Activated CD8-positive, alpha-beta memory T cell treated with anti-CD3 and anti-CD28 coated beads for 24 hours (primary cell): ENCODE results near the gene OBSCN.

Source experiments
- DNase-seq: peaks from one replicate; pipeline ENCODE4 v3.0.0-alpha.2; 2020

OBSCN gene

GRCh38 chr1:228311091-228311490 is 103.2 kb downstream of the OBSCN start:
- DNase-seq, result no peak

DNA sequence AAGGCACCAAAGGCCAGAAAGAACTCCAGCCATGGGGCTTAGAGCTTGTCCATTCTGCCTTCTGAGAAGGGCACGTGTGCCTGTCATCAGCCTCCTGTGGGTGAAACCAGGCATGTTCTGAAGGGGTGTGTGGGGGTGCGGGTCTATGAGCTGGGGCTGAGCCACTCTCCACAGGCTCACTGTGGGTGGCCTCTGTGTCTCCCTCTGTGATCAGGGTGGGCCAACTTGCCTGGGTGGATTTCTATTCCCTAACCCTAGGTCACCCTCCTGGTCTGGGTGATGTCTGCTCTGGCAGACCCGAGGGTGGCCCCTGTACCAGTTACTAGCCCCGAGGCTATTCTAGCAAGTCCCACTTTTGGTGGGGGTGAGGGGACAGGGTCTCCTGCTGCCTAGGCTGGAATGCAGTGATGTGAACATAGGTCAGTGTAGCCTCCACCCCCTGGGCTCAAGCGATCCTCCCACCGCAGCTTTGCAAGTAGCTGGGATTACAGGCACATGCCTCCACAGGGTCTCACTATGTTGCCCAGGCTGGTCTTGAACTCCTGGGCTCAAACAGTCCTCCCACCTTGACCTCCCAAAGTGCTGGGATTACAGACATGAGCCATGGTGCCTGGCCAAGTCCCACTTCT is 104.4 kb downstream of the OBSCN start:
- DNase-seq, result no peak

GRCh38 chr1:228313536-228314277 is 105.9 kb downstream of the OBSCN start:
- DNase-seq, result no peak

DNA sequence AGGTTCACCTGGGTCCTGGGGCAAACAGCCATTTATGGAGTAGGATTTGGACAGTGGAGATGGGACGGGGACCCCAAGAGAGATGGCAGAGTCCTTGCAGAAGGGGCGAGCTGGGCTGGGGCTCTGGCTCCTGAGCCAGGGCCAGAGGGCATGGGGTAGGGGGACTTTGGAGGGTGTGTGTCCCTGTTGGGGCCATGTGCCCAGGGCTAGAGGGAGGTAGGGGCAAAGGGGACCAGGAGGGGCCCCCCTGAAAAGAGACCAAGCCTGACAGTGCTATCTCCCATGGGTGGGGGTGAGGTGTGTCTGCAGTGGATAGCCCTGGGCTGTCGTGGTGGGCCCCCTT is 106.4 kb downstream of the OBSCN start:
- DNase-seq, result no peak

- no peak for DNase-seq
Measured at GRCh38 chr1:228314658-228315483, 107.0 kb downstream of the OBSCN start.

- no peak for DNase-seq
Measured at GRCh38 chr1:228315484-228315944, 107.7 kb downstream of the OBSCN start.

GRCh38 chr1:228315945-228316588 is 108.2 kb downstream of the OBSCN start:
- no peak for DNase-seq

GRCh38 chr1:228316589-228317387 is 108.9 kb downstream of the OBSCN start:
- DNase-seq, result no peak

DNA sequence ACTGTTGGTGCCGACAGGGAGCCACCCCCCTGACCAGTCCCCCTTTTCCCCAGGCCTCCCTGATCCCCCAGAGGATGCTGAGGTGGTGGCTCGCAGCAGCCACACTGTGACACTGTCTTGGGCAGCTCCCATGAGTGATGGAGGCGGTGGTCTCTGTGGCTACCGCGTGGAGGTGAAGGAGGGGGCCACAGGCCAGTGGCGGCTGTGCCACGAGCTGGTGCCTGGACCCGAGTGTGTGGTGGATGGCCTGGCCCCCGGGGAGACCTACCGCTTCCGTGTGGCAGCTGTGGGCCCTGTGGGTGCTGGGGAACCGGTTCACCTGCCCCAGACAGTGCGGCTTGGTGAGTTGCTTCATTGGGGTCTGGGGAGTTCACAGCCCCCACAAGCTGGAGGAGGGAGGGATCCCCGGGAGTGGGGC is 109.6 kb downstream of the OBSCN start:
- no peak for DNase-seq

- DNase-seq, result no peak
Measured at GRCh38 chr1:228317891-228318810, 110.3 kb downstream of the OBSCN start.

- DNase-seq, result no peak
Measured at GRCh38 chr1:228318823-228319241, 111.0 kb downstream of the OBSCN start.

DNA sequence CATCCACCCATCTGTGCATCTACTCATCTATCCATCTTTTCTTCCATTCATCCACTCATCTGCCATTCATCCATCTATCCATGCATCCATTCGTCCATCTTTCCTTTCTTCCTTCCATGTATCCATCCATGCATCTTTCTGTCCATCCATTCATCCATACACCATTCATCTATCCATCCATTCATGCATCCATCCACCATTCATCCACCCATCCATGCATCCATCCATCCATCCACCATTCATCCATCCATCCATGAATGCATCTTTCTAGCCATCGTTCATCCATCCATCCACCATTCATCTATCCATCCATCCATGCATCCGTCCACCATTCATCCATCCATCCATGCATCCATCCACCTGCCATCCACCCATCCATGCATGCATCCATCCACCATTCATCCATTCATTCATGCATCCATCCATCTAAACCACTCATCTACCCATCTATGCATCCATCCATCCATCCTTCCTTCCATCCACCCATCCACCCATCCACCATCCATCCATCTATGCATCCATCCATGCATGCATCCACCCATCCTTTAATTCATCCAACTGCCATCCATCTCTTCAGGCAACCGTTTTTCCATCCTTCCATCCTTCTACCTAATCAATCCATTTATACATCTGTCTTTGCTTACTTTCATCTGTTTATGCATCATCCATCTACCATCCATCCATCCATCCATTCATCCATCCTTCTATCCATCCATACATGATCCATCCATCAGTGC is 111.7 kb downstream of the OBSCN start:
- no peak for DNase-seq

- DNase-seq, result no peak
Measured at GRCh38 chr1:228320394-228320793, 112.5 kb downstream of the OBSCN start.

DNA sequence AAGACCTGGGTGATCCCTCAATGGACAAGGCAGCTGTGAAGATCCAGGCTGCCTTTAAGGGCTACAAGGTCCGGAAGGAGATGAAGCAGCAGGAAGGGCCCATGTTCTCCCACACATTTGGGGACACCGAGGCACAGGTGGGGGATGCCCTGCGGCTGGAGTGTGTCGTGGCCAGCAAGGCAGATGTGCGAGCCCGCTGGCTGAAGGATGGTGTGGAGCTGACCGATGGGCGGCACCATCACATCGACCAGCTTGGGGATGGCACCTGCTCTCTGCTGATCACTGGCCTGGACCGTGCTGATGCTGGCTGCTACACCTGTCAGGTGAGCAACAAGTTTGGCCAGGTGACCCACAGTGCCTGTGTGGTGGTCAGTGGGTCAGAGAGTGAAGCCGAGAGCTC is 113.6 kb downstream of the OBSCN start:
- DNase-seq, result no peak

DNA sequence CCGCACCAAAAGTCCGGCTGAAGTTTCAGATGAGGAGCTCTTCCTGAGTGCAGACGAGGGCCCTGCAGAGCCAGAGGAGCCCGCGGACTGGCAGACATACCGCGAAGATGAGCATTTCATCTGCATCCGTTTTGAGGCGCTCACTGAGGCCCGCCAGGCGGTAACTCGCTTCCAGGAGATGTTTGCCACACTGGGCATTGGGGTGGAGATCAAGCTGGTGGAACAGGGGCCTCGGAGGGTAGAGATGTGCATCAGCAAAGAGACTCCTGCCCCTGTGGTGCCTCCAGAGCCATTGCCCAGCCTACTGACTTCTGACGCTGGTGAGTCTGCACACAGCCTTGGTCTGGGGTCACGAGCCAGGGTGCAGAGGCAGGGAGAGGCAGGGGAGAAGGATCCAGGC is 114.1 kb downstream of the OBSCN start:
- no peak for DNase-seq

DNA sequence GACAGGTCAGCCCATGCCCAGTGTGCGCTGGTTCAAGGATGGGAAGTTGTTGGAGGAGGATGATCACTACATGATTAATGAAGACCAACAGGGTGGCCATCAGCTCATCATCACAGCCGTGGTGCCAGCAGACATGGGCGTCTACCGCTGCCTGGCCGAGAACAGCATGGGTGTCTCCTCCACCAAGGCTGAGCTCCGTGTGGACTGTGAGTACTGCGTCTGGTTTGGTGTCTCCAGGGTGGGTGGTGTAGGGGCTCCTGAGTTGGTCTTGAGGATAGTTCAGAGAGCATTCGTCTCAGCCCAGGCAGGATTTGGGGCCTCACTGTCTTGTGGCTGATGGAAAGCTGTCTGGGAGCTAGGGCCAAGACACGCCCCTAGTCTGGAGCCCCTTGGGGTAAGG is 115.6 kb downstream of the OBSCN start:
- DNase-seq, result no peak

GRCh38 chr1:228325267-228325666 is 117.4 kb downstream of the OBSCN start:
- no peak for DNase-seq

- DNase-seq, result no peak
Measured at GRCh38 chr1:228329887-228330286, 122.0 kb downstream of the OBSCN start.

DNA sequence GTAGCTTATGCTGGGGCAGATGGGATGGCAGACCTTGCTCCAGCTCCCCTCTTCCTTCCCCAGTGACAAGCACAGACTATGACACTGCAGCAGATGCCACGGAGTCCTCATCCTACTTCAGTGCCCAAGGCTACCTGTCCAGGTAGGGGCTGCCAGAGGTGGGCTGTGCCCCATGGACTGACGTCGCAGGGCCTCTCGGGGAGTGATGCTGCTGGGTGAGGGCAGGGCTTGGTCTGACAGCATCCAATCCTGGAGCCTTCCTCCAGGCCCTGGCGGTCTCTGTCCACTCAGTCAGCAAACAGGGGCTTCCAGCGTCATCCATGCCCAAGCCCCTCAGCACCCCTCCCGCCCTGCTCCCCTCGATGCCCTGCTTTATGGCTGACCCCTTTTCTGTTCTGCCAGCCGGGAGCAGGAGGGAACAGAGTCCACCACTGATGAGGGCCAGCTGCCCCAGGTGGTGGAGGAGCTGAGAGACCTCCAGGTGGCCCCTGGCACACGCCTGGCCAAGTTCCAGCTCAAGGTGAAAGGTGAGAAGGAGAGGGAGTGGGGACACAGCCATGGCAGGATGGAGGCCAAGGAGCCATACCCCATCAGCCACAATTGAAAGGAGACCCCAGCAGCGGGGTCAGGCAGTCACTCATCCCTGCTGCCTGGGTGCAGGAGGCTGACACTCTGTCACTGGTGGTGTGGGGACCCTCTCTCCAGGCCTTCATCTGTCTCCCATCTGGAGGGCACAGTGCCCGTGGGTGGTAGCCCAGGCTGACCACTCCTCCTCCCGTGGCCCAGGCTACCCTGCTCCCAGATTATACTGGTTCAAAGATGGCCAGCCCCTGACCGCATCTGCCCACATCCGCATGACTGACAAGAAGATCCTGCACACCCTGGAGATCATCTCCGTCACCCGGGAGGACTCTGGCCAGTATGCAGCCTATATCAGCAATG is 125.2 kb downstream of the OBSCN start:
- no peak for DNase-seq
